HEK293 (cell line): ENCODE data around the gene DCST1.

ENCODE experiments used
- CTCF ChIA-PET: fragments of 350-600 bp; formaldehyde crosslinking; extraction: SDS; loops from one replicate; lab custom pipeline; 2021; ENCODE audit warnings: antibody characterized with exemption; lab: Yijun Ruan, JAX
- POLR2A ChIA-PET: fragments of 300-600 bp; formaldehyde crosslinking; extraction: SDS; loops from one replicate; lab custom pipeline; 2020; ENCODE audit warnings: antibody characterized with exemption, inconsistent platforms; lab: Yijun Ruan, JAX
- H3K27ac ChIP-seq: fragments of 200-500 bp; sonication (Bioruptor generic); 2 replicates; pipeline ENCODE4 v1.5.1; 2014; ENCODE audit warnings: low read depth, low read length, control low read depth, inconsistent platforms; ENCODE audit errors: extremely low read depth
- H3K36me3 ChIP-seq, 2 experiments: fragments of 200-500 bp in 1 of 2; sonication (Bioruptor generic) in 1 of 2; 1 replicate in 1 of 2; 2 replicates in 1 of 2; pipeline ENCODE4 v1.5.1; 2014 to 2017; ENCODE audit warnings: inconsistent platforms in 2 of 2, low read length in 2 of 2; ENCODE audit not compliant: control insufficient read depth in 2 of 2, insufficient read depth in 1 of 2
- H3K4me1 ChIP-seq: fragments of 200-500 bp; sonication (Bioruptor generic); 2 replicates; pipeline ENCODE4 v1.5.1; 2014; ENCODE audit warnings: mild to moderate bottlenecking, low read length, inconsistent platforms; ENCODE audit not compliant: control insufficient read depth, insufficient read depth
- H3K4me3 ChIP-seq: 2 replicates; pipeline ENCODE4 v1.5.1; 2011; ENCODE audit warnings: low read depth, mild to moderate bottlenecking, control low read depth, low read length, moderate library complexity
- H3K9me3 ChIP-seq: fragments of 200-500 bp; sonication (Bioruptor generic); 2 replicates; pipeline ENCODE4 v1.5.1; 2014; ENCODE audit warnings: low read depth, low read length, inconsistent platforms; ENCODE audit not compliant: control insufficient read depth, insufficient read depth
- EGR2 ChIP-seq: fragments of 450-650 bp; formaldehyde crosslinking; IDR thresholded peaks from 2 replicates; pipeline ENCODE4 v1.5.1; 2016; ENCODE audit warnings: low read depth, missing biosample characterization, missing genetic modification characterization
- KLF1 ChIP-seq: fragments of 450-650 bp; formaldehyde crosslinking; IDR thresholded peaks from 2 replicates; pipeline ENCODE4 v1.5.1; 2016; ENCODE audit warnings: missing biosample characterization, missing genetic modification characterization
- SP2 ChIP-seq: fragments of 450-650 bp; formaldehyde crosslinking; IDR thresholded peaks from 2 replicates; pipeline ENCODE4 v1.5.1; 2016; ENCODE audit warnings: missing biosample characterization, missing genetic modification characterization
- SP7 ChIP-seq: fragments of 450-650 bp; formaldehyde crosslinking; IDR thresholded peaks from 2 replicates; pipeline ENCODE4 v1.5.1; 2016; ENCODE audit warnings: missing biosample characterization, missing genetic modification characterization
- WT1 ChIP-seq: fragments of 450-650 bp; formaldehyde crosslinking; IDR thresholded peaks from 2 replicates; pipeline ENCODE4 v1.5.1; 2016; ENCODE audit warnings: missing biosample characterization, missing genetic modification characterization
- ZFHX2 ChIP-seq: fragments of 450-650 bp; formaldehyde crosslinking; conservative IDR thresholded peaks from 2 replicates; pipeline ENCODE4 v1.5.1; 2016; ENCODE audit warnings: missing biosample characterization, missing genetic modification characterization
- ZIC2 ChIP-seq: fragments of 450-650 bp; formaldehyde crosslinking; IDR thresholded peaks from 2 replicates; pipeline ENCODE4 v1.5.1; 2016; ENCODE audit warnings: missing biosample characterization, missing genetic modification characterization
- ZNF140 ChIP-seq: fragments of 450-650 bp; formaldehyde crosslinking; IDR thresholded peaks from 2 replicates; pipeline ENCODE4 v1.5.1; 2016; ENCODE audit warnings: missing biosample characterization, missing genetic modification characterization
- ZNF302 ChIP-seq: fragments of 450-650 bp; formaldehyde crosslinking; IDR thresholded peaks from 2 replicates; pipeline ENCODE4 v1.5.1; 2016; ENCODE audit warnings: missing biosample characterization, missing genetic modification characterization, low read depth
- ZNF324 ChIP-seq: fragments of 450-650 bp; formaldehyde crosslinking; IDR thresholded peaks from 2 replicates; pipeline ENCODE4 v1.5.1; 2016; ENCODE audit warnings: missing biosample characterization, missing genetic modification characterization
- ZNF354C ChIP-seq: fragments of 450-650 bp; formaldehyde crosslinking; IDR thresholded peaks from 2 replicates; pipeline ENCODE4 v1.5.1; 2016; ENCODE audit warnings: missing biosample characterization, missing genetic modification characterization, low read depth, borderline replicate concordance
- ZNF366 ChIP-seq: fragments of 450-650 bp; formaldehyde crosslinking; conservative IDR thresholded peaks from 2 replicates; pipeline ENCODE4 v1.5.1; 2016; ENCODE audit warnings: missing biosample characterization, missing genetic modification characterization
- ZNF530 ChIP-seq: fragments of 450-650 bp; formaldehyde crosslinking; IDR thresholded peaks from 2 replicates; pipeline ENCODE4 v1.5.1; 2016; ENCODE audit warnings: low read depth, missing biosample characterization, missing genetic modification characterization
- ZNF654 ChIP-seq: fragments of 450-650 bp; formaldehyde crosslinking; IDR thresholded peaks from 2 replicates; pipeline ENCODE4 v1.5.1; 2016; ENCODE audit warnings: low read depth, missing biosample characterization, missing genetic modification characterization
- ZNF707 ChIP-seq: fragments of 450-650 bp; formaldehyde crosslinking; IDR thresholded peaks from 2 replicates; pipeline ENCODE4 v1.5.1; 2016; ENCODE audit warnings: missing biosample characterization, missing genetic modification characterization
- TF ChIP-seq, protein P1 (sequence below): fragments of 450-650 bp; formaldehyde crosslinking; IDR thresholded peaks from 2 replicates; pipeline ENCODE4 v1.5.1; 2016; ENCODE audit warnings: missing biosample characterization, missing genetic modification characterization, low read depth
- TF ChIP-seq, protein P2 (sequence below): fragments of 450-650 bp; formaldehyde crosslinking; IDR thresholded peaks from 2 replicates; pipeline ENCODE4 v1.5.1; 2016; ENCODE audit warnings: missing biosample characterization, missing genetic modification characterization
- TF ChIP-seq, protein P3 (sequence below): fragments of 450-650 bp; formaldehyde crosslinking; IDR thresholded peaks from 2 replicates; pipeline ENCODE4 v1.5.1; 2017; ENCODE audit warnings: missing biosample characterization, missing genetic modification characterization
- TF ChIP-seq, protein P4 (sequence below): fragments of 450-650 bp; formaldehyde crosslinking; IDR thresholded peaks from 2 replicates; pipeline ENCODE4 v1.5.1; 2016; ENCODE audit warnings: missing biosample characterization, missing genetic modification characterization
- TF ChIP-seq, protein P5 (sequence below): fragments of 450-650 bp; formaldehyde crosslinking; IDR thresholded peaks from 2 replicates; pipeline ENCODE4 v1.5.1; 2016; ENCODE audit warnings: missing biosample characterization, missing genetic modification characterization
- TF ChIP-seq, protein P6 (sequence below): fragments of 450-650 bp; formaldehyde crosslinking; IDR thresholded peaks from 2 replicates; pipeline ENCODE4 v1.5.1; 2016; ENCODE audit warnings: missing biosample characterization, missing genetic modification characterization

The DCST1 gene

DNA sequence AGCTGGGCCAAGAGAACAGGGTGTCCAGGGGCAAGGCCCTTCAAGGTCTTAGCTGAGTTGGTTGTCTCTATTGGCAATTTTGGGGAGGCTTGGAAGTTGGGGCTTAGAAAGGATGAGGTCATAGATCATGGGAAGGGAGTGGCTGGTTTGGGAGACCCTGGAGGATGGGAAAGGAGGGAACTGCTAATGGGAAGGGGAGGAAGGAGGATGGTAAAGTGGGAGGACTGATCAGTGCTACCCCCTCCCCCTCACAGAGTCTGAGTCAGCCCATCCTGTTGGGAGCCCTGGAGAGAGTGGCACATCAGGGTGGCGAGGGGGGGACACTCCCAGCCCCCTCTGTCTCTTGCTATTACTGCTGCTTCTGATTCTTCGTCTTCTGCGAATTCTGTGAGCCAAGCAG, 35.0 kb downstream of the DCST1 start:
- no peak overlapping the region for H3K4me3 ChIP-seq
- TF ChIP-seq ZIC2 (tag by site-specific recombination), result peak; percentile 27; the same call in 1 of the 2 replicates
- TF ChIP-seq, protein P1, sequence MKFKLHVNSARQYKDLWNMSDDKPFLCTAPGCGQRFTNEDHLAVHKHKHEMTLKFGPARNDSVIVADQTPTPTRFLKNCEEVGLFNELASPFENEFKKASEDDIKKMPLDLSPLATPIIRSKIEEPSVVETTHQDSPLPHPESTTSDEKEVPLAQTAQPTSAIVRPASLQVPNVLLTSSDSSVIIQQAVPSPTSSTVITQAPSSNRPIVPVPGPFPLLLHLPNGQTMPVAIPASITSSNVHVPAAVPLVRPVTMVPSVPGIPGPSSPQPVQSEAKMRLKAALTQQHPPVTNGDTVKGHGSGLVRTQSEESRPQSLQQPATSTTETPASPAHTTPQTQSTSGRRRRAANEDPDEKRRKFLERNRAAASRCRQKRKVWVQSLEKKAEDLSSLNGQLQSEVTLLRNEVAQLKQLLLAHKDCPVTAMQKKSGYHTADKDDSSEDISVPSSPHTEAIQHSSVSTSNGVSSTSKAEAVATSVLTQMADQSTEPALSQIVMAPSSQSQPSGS (tag by site-specific recombination), result peak; percentile 75
- TF ChIP-seq ZNF654, result no peak
- 0 out of 2 replicates have a peak, but pooled peaks have one; percentile 23 for TF ChIP-seq ZNF366
- TF ChIP-seq ZNF324 (tag by site-specific recombination), result no peak
- TF ChIP-seq, protein P2, sequence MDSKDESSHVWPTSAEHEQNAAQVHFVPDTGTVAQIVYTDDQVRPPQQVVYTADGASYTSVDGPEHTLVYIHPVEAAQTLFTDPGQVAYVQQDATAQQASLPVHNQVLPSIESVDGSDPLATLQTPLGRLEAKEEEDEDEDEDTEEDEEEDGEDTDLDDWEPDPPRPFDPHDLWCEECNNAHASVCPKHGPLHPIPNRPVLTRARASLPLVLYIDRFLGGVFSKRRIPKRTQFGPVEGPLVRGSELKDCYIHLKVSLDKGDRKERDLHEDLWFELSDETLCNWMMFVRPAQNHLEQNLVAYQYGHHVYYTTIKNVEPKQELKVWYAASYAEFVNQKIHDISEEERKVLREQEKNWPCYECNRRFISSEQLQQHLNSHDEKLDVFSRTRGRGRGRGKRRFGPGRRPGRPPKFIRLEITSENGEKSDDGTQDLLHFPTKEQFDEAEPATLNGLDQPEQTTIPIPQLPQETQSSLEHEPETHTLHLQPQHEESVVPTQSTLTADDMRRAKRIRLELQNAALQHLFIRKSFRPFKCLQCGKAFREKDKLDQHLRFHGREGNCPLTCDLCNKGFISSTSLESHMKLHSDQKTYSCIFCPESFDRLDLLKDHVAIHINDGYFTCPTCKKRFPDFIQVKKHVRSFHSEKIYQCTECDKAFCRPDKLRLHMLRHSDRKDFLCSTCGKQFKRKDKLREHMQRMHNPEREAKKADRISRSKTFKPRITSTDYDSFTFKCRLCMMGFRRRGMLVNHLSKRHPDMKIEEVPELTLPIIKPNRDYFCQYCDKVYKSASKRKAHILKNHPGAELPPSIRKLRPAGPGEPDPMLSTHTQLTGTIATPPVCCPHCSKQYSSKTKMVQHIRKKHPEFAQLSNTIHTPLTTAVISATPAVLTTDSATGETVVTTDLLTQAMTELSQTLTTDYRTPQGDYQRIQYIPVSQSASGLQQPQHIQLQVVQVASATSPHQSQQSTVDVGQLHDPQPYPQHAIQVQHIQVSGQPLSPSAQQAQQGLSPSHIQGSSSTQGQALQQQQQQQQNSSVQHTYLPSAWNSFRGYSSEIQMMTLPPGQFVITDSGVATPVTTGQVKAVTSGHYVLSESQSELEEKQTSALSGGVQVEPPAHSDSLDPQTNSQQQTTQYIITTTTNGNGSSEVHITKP (tag by site-specific recombination), result peak; percentile 52; the same call in 1 of the 2 replicates
- peak; percentile 37 for TF ChIP-seq KLF1
- TF ChIP-seq, protein P3, sequence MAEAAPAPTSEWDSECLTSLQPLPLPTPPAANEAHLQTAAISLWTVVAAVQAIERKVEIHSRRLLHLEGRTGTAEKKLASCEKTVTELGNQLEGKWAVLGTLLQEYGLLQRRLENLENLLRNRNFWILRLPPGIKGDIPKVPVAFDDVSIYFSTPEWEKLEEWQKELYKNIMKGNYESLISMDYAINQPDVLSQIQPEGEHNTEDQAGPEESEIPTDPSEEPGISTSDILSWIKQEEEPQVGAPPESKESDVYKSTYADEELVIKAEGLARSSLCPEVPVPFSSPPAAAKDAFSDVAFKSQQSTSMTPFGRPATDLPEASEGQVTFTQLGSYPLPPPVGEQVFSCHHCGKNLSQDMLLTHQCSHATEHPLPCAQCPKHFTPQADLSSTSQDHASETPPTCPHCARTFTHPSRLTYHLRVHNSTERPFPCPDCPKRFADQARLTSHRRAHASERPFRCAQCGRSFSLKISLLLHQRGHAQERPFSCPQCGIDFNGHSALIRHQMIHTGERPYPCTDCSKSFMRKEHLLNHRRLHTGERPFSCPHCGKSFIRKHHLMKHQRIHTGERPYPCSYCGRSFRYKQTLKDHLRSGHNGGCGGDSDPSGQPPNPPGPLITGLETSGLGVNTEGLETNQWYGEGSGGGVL (tag by site-specific recombination), result peak; percentile 97
- TF ChIP-seq ZFHX2 (tag by site-specific recombination), result peak; percentile 68; the same call in 1 of the 2 replicates
- TF ChIP-seq EGR2 (tag by site-specific recombination), result peak; percentile 67
- TF ChIP-seq WT1 (tag by site-specific recombination), result peak; percentile 96
- TF ChIP-seq, protein P4, sequence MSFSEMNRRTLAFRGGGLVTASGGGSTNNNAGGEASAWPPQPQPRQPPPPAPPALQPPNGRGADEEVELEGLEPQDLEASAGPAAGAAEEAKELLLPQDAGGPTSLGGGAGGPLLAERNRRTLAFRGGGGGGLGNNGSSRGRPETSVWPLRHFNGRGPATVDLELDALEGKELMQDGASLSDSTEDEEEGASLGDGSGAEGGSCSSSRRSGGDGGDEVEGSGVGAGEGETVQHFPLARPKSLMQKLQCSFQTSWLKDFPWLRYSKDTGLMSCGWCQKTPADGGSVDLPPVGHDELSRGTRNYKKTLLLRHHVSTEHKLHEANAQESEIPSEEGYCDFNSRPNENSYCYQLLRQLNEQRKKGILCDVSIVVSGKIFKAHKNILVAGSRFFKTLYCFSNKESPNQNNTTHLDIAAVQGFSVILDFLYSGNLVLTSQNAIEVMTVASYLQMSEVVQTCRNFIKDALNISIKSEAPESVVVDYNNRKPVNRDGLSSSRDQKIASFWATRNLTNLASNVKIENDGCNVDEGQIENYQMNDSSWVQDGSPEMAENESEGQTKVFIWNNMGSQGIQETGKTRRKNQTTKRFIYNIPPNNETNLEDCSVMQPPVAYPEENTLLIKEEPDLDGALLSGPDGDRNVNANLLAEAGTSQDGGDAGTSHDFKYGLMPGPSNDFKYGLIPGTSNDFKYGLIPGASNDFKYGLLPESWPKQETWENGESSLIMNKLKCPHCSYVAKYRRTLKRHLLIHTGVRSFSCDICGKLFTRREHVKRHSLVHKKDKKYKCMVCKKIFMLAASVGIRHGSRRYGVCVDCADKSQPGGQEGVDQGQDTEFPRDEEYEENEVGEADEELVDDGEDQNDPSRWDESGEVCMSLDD, result 0 out of 2 replicates have a peak, but pooled peaks have one; percentile 33
- peak; percentile 45 for TF ChIP-seq SP2
- TF ChIP-seq, protein P5, sequence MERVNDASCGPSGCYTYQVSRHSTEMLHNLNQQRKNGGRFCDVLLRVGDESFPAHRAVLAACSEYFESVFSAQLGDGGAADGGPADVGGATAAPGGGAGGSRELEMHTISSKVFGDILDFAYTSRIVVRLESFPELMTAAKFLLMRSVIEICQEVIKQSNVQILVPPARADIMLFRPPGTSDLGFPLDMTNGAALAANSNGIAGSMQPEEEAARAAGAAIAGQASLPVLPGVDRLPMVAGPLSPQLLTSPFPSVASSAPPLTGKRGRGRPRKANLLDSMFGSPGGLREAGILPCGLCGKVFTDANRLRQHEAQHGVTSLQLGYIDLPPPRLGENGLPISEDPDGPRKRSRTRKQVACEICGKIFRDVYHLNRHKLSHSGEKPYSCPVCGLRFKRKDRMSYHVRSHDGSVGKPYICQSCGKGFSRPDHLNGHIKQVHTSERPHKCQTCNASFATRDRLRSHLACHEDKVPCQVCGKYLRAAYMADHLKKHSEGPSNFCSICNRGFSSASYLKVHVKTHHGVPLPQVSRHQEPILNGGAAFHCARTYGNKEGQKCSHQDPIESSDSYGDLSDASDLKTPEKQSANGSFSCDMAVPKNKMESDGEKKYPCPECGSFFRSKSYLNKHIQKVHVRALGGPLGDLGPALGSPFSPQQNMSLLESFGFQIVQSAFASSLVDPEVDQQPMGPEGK (tag by site-specific recombination), result peak; percentile 51; the same call in 1 of the 2 replicates
- no peak for TF ChIP-seq ZNF707 (tag by site-specific recombination)
- no peak for TF ChIP-seq ZNF354C (tag by site-specific recombination)
- TF ChIP-seq, protein P6, sequence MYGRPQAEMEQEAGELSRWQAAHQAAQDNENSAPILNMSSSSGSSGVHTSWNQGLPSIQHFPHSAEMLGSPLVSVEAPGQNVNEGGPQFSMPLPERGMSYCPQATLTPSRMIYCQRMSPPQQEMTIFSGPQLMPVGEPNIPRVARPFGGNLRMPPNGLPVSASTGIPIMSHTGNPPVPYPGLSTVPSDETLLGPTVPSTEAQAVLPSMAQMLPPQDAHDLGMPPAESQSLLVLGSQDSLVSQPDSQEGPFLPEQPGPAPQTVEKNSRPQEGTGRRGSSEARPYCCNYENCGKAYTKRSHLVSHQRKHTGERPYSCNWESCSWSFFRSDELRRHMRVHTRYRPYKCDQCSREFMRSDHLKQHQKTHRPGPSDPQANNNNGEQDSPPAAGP (tag by site-specific recombination), result peak; percentile 88
- TF ChIP-seq ZNF140 (tag by site-specific recombination), result no peak
- no peak for TF ChIP-seq ZNF302
- no peak for TF ChIP-seq ZNF530 (tag by site-specific recombination)
- peak; percentile 59; the same call in 1 of the 2 replicates for TF ChIP-seq SP7 (tag by site-specific recombination)
- no peaks in the 10 kb centered on the region for H3K9me3 ChIP-seq
- peaks cover 3% of the 10 kb centered on the region for H3K4me1 ChIP-seq
- ChIA-PET POLR2A (no interaction called here), CTCF (interaction anchor here (0.7 to 2.0 kb wide), 2 partner anchors 53 to 99 kb away, joined by 3 to 8 read pairs; no protein-coding TSS in a partner anchor)
- H3K27ac ChIP-seq, result no peak overlapping the region
- peaks cover 0 to 5% of the 10 kb centered on the region in 2 experiments; a peak in 1 of 3 replicates for H3K36me3 ChIP-seq
